ENCODE measurements around the gene DAAM1.

DAAM1 gene

GRCh38 chr14:59184396-59184795 is 4.1 kb upstream of the DAAM1 start:
- no peak for DNase-seq (ENCODE audit: low read depth)
- TF ChIP-seq CTCF (conservative IDR thresholded peaks at IDR 0.05; ENCODE audit: low read depth, low read length): no peak
- no peak overlapping the region for H3K4me3 ChIP-seq (ENCODE audit: low read depth, low read length)

GRCh38 chr14:59185676-59186075 is 2.8 kb upstream of the DAAM1 start:
- DNase-seq (ENCODE audit: low read depth): no peak

GRCh38 chr14:59186306-59186705 is 2.2 kb upstream of the DAAM1 start:
- TF ChIP-seq CTCF (conservative IDR thresholded peaks at IDR 0.05; ENCODE audit: low read depth, low read length): no peak
- no peak overlapping the region for H3K4me3 ChIP-seq (ENCODE audit: low read depth, low read length)
- DNase-seq (ENCODE audit: low read depth): no peak

More at GRCh38 chr14:59185676-59186075, 2.8 kb upstream of the DAAM1 start:
- no peak for TF ChIP-seq CTCF (conservative IDR thresholded peaks at IDR 0.05; ENCODE audit: low read depth, low read length)
- no peak overlapping the region for H3K4me3 ChIP-seq (ENCODE audit: low read depth, low read length)

GRCh38 chr14:59187118-59187517 is 1.3 kb upstream of the DAAM1 start:
- H3K4me3 ChIP-seq (ENCODE audit: low read depth, low read length): no peak overlapping the region
- no peak for DNase-seq (ENCODE audit: low read depth)
- no peak for TF ChIP-seq CTCF (conservative IDR thresholded peaks at IDR 0.05; ENCODE audit: low read depth, low read length)

GRCh38 chr14:59187802-59188460 is 536 bp upstream of the DAAM1 start:
- no peak for TF ChIP-seq CTCF (conservative IDR thresholded peaks at IDR 0.05; ENCODE audit: low read depth, low read length)
- no peak for DNase-seq (ENCODE audit: low read depth)
- H3K4me3 ChIP-seq (ENCODE audit: low read depth, low read length): peak overlapping the region; percentile 77

GRCh38 chr14:59189091-59189785 is 771 bp downstream of the DAAM1 start:
- peak overlapping the region; percentile 84 for H3K4me3 ChIP-seq (ENCODE audit: low read depth, low read length)
- TF ChIP-seq CTCF (conservative IDR thresholded peaks at IDR 0.05; ENCODE audit: low read depth, low read length): peak; percentile 2
- DNase-seq (ENCODE audit: low read depth): peak; percentile 39

Measured in choroid plexus epithelial cell (primary cell).